T47D (cell line): Measurements from ENCODE around the gene PHF23.
A peak's percentile ranks its signal among the peaks of the same experiment; 100 is the strongest.

Experiments
- DNase-seq, 2 experiments: peaks; one replicate each; pipeline versions ENCODE4 v3.0.0 to v3.0.0-alpha.2; 2011 to 2012; ENCODE audit warnings: low read depth in 1 of 2, low spot score in 1 of 2
- JUND ChIP-seq: IDR thresholded peaks from 2 replicates; pipeline ENCODE4 v1.6.1; 2012; ENCODE audit warnings: low read depth
- in situ Hi-C: cut with HindIII; loops from 2 replicates; pipeline ENCODE4 v1.10.0; 2016; ENCODE audit warnings: low sequenced_read_pairs, low pct_unique_long_range_greater_than_20kb

PHF23 gene

GRCh38 chr17:7219812-7220592, 19.3 kb downstream of the PHF23 start, which contains the start of the genes ACADVL and DLG4:
Gene ACADVL (plus strand): TSS chr17:7219938. CDS start chr17:7219985, 47 bp downstream.
Gene DLG4 (minus strand): TSS chr17:7219836.
- TF ChIP-seq JUND: no peak
- in situ Hi-C loops: no loop called here

DNA sequence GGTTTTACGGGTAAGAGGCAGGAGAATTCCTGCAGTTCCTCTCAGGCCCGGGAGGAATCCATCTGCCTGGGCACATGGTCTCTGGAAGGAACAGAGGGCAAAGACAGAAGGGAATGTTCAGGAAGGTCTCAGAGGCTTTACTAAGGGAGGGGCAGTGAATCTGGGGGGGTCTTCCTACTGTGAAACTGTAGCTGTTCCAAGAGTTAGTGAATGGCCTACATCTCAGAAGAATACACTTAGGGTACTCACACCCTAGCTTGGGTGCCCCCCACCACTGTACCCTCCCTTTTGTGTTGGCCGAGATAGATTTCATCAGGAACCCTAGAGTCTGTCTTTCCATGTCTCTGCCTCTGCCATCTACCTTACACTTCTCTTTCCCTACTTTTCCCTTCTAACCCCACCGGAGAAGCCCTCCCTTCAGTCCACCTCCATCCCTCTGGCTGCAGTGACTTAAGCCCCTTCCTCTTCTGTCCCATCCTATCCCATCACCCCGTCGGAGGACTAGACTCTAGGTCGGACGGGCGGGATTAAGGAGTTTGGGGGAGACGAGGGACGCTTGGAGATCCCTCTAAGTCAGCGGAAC, 19.9 kb downstream of the PHF23 start:
- TF ChIP-seq JUND: no peak
- DNase-seq: no peak
- in situ Hi-C loops: no loop called here

More at GRCh38 chr17:7219812-7220592, 19.3 kb downstream of the PHF23 start, which contains the start of the genes ACADVL and DLG4:
- DNase-seq: peak; percentile 80 to 97

DNA sequence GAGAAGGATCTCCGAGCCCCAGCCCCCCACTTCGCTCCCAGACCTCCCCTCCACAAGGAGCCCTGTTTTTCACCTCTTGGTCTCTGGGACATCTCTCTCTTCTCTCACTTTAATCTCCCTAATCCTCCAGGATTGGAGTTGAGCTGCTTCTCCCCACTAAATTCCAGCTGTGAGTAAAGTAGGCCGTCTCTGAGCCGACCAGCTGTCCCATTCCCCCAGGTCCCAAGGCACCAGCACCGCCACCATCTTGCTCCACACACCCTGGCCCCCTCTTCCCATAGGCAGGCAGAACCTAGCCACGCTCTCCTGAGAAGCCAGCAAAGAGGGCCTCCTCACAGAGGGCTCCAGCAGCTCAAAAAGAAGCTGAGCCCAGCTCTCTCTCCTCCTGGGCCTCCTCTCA, 20.5 kb downstream of the PHF23 start:
- no peak for TF ChIP-seq JUND
- in situ Hi-C loops: no loop called here
- no peak for DNase-seq

DNA sequence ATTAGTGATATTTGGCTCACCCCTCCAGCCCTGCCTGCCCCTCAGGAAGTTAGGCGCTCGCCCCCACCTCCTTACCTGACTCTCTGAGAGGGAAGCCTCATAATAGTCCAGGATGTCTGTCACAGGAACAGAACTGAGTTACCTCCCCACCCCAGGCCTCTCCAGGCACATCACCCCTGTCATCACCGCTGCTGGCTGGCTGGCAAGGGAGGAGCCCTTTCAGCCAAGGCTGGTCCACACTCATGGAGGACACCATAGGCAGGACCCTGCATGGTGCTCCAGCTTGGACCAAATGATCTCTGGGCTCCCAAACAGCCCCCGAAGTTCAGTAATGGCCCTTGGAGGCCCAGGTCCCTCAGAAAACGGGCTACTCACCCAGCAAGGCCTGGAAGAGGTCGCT, 21.1 kb downstream of the PHF23 start:
- in situ Hi-C loops: no loop called here
- no peak for TF ChIP-seq JUND
- DNase-seq: no peak

GRCh38 chr17:7217113-7217987, 21.9 kb downstream of the PHF23 start:
- DNase-seq: peak in 1 of 2 experiments; percentile 83
- TF ChIP-seq JUND: no peak
- in situ Hi-C loops: no loop called here

DNA sequence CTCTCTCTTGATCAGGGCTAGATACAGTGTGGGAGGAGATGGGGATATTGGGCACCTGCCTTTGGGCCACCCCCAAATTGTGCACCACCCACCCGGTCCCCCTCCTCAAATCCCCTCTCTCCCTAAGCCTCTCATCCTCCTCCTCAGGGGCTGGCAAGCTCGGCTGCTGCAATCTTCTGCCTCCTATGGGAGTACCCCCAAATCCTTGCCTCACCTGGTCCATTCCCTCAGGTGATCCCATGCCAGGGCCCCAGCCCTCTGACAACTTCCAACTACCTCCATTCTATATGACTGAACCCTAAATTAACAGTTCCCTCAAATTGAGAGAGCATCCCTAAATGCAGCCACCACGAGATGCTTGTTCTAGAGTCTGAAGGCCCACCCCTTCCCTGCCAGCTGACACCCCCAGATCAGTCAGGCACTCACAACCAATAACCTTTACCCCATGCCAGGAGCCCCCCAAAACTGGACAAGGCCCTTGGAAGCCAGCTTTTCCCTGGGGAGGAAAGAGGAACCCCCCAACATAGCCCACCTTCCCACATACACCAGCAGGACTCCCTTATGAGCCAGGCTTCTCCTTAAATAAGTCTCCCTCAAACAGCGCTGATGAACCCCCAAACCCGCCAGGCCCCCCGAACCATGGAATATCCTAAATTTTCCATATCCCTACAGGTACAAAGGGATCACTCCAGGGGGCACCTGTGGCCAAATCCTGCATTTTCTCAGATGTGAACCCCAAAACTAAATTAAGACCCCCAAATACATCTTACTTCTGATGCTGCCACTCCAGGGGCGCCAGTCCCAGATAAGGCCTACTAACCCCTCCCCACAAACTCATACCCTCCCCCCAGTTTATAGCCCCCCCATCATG, 22.8 kb downstream of the PHF23 start:
- no peak for DNase-seq
- in situ Hi-C loops: no loop called here
- no peak for TF ChIP-seq JUND

- in situ Hi-C loops: no loop called here
- no peak for TF ChIP-seq JUND
- DNase-seq: no peak
Measured at GRCh38 chr17:7215652-7216180, 23.5 kb downstream of the PHF23 start.

DNA sequence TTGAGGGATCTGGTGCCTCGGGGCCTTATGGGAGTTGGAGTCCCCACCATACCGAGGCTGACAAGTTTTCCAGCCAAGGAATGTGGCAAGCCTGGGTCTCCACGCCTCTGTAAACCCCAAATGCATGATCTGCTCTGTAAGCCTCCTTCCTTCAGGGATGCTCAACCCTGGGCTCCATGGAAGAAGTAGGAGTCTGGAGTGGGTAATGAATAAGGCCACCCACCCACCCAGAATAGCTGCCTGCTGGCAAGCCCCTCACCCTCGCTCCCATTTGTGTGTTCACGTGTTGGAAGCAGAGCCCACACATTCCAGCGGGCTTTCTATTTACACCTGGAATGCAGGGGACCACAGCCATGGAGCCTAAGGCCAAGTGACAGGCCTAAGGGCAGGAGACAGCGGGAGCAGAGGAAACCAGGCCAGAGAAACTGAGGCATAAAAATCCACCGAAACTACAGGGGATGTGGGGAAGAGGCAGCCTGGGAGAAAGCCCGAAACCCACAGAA, 24.1 kb downstream of the PHF23 start:
- TF ChIP-seq JUND: no peak
- DNase-seq: no peak
- in situ Hi-C loops: no loop called here

DNA sequence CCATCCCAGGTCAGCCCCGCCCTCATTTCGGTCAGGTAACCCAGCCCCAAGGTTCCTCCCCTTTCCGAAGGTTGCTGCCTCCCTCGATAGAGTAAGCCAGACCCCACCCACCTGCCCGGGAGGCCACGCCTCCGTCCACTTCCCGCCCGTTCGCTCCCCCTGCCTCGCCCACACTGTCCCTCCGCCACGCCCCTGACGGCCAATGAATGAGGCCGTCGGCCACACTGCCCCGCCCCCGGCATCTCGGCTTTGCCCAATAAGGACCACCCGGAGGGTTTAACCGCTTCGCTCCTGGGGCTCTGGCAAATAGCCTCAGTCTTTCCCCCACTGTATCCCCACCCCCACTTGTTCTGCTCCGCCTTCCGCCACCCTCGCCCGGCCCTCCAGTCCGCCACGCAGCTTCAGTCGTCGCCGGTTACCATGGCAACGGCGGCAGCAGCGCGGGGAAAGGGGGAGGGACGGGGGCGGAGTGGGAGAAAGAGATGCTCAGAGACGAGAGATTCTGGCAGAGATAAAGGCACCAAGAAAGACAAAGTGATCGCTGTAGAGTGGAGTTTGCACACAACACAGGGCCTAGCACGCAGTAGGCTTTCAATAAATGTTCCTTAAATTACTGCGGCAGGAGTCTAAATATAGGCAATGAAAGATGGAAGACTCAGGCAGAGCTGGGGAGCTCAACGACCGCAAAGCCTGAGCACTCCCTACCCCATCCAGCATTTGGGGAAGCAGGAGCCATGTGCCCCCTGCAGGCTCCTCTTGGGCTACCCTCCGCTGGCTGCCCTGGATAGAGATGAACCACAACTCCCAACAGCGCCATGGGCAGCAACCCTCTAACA, 24.7 kb downstream of the PHF23 start:
- TF ChIP-seq JUND: no peak
- DNase-seq: peak; percentile 89 to 97
- in situ Hi-C loops: no loop called here

- in situ Hi-C loops: no loop called here
- no peak for TF ChIP-seq JUND
- peak; percentile 39 to 84 for DNase-seq
Measured at GRCh38 chr17:7213895-7214299, 25.4 kb downstream of the PHF23 start.
